Ureter (tissue), 1 donor: ENCODE measurements around the gene PPP1R13B. TPM values are rescaled to one million over a fixed set of nuclear protein-coding genes. Genes with fewer than 3 reads are reported as not detected.
A peak's percentile ranks its signal among the peaks of the same experiment; 100 is the strongest.
"Not testable (repeated sequence)": the region's sequence is repeated elsewhere in the genome, so short reads cannot be mapped to it uniquely, and the experiment has no call there.

Experiments used
- DNase-seq: peaks from one replicate; pipeline ENCODE4 v3.0.0-alpha.2; 2020; ENCODE audit warnings: low spot score
- total RNA-seq: library from RNA; stranded (reverse); gene quantifications from one replicate; pipeline ENCODE4 v1.2.4, GENCODE V29; 2023
- donor health status: DM: yes; HTN: yes; CAD: no.

PPP1R13B gene
- total RNA-seq, 1 donor from 2014 or later = 94.4 TPM

- DNase-seq = not testable (repeated sequence)
Observed at GRCh38 chr14:103776319-103776718, 71.1 kb downstream of the PPP1R13B start.

- DNase-seq = no peak
Observed at GRCh38 chr14:103775506-103775905, 71.9 kb downstream of the PPP1R13B start.

- no peak for DNase-seq
Observed at GRCh38 chr14:103773521-103773920, 73.9 kb downstream of the PPP1R13B start.

GRCh38 chr14:103772078-103772712 is 75.2 kb downstream of the PPP1R13B start:
- no peak for DNase-seq

- DNase-seq = no peak
Observed at GRCh38 chr14:103770902-103771301, 76.5 kb downstream of the PPP1R13B start.

- no peak for DNase-seq
Observed at GRCh38 chr14:103770500-103770899, 76.9 kb downstream of the PPP1R13B start.

GRCh38 chr14:103767336-103767894 is 80.0 kb downstream of the PPP1R13B start:
- DNase-seq = peak; percentile 27

- peak; percentile 0 for DNase-seq
Observed at GRCh38 chr14:103765526-103765925, 81.8 kb downstream of the PPP1R13B start.

- DNase-seq = peak; percentile 4
Observed at GRCh38 chr14:103763730-103764488, 83.5 kb downstream of the PPP1R13B start.

- peak; percentile 30 for DNase-seq
Observed at GRCh38 chr14:103762541-103762940, 84.8 kb downstream of the PPP1R13B start.

- no peak for DNase-seq
Observed at GRCh38 chr14:103762036-103762435, 85.3 kb downstream of the PPP1R13B start.

- DNase-seq = peak; percentile 3
Observed at GRCh38 chr14:103758059-103758776, 89.2 kb downstream of the PPP1R13B start.

GRCh38 chr14:103755060-103755459 is 92.3 kb downstream of the PPP1R13B start:
- DNase-seq = no peak

- no peak for DNase-seq
Observed at GRCh38 chr14:103753774-103754173, 93.6 kb downstream of the PPP1R13B start.

GRCh38 chr14:103749860-103750259 is 97.5 kb downstream of the PPP1R13B start:
- no peak for DNase-seq

- DNase-seq = peak; percentile 9
Observed at GRCh38 chr14:103749452-103749851, 97.9 kb downstream of the PPP1R13B start.

GRCh38 chr14:103748534-103748857 is 98.9 kb downstream of the PPP1R13B start:
- DNase-seq = peak; percentile 40

GRCh38 chr14:103746701-103747100 is 100.7 kb downstream of the PPP1R13B start:
- DNase-seq = peak; percentile 34

GRCh38 chr14:103745424-103745823 is 102.0 kb downstream of the PPP1R13B start:
- DNase-seq = peak; percentile 12

- DNase-seq = peak; percentile 3
Observed at GRCh38 chr14:103744621-103745395, 102.6 kb downstream of the PPP1R13B start.

- DNase-seq = no peak
Observed at GRCh38 chr14:103743691-103744090, 103.7 kb downstream of the PPP1R13B start.
